ENCODE measurements around the gene LCN10. TPM values are rescaled to one million over a fixed set of nuclear protein-coding genes. Genes with fewer than 3 reads are reported as not detected.

Gene LCN10
- total and polyA plus RNA-seq, 9 donors = 2.5 to 15.5 (median 10.5) TPM

DNA sequence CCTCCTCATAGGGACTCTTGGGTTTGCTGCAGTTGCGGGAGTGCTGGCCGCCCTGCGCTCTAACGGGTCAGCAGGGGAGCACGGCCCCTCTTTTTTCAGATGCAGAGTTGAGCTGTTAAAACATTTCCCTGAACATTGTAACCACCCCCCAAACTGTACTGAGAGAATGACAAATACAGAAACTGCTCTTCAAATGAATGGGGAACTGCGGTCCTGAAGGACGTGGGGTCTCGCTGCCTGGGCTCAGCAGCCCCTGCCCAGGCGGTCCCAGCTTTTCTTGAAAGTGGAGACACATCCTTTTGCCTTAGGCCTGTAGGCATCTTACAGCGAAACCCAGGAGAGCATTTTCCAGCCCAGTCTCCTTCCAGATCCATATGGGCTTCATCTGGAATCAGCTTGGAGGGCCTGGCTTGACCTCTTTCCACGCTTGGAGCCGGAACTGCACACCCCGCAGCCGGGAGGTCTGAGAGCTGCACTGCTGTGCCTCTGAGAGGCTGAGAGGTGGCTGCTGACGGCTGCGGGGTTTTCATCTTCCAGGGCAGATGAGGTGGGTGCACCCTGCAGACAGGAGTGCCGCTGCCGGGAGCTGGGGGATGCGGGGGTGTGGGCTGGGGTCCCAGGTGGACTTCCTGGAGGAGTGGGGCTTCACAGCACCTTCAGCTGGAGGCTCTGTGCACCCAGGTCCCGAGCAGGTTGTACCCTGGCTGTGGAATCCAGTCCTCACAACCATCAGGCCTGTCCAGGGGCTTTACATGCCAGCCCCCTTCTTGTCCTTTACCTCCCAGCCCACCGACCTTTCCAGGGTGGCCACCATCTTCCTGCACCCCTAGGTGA is 54.2 kb downstream of the LCN10 start:
- Histone ChIP-seq H3K4me1 (ENCODE audit: control insufficient read depth, insufficient read depth, low read length) (peaks cover 61% of the 10 kb centered on the region), H3K27me3 (ENCODE audit: control insufficient read depth, insufficient read depth, low read length) (peaks cover 2% of the 10 kb centered on the region), H3K4me3 (ENCODE audit: low read length) (no peak overlapping the region), H3K27ac (ENCODE audit: low read length) (no peak overlapping the region), H3K36me3 (ENCODE audit: control insufficient read depth, insufficient read depth, low read length) (peaks cover 7% of the 10 kb centered on the region), H3K9me3 (replicated peaks; ENCODE audit: control insufficient read depth, low read depth, low read length) (no peaks in the 10 kb centered on the region)
- no peak for DNase-seq
- WGBS (ENCODE audit: insufficient coverage) = 52% methylated on average over 14 of the region's 21 CpGs

Other genes starting within 250 kb of the LCN10 start
- gene NOTCH1, start 196.9 kb downstream of the LCN10 start, total RNA-seq = 16.7 TPM
- gene NOTCH1, start 196.9 kb downstream of the LCN10 start, polyA plus RNA-seq (ENCODE audit: insufficient read depth in 1 of 8, insufficient read length in 8 of 8, low replicate concordance in 1 of 8) = 10 to 100 TPM; 18.5 to 39.5 (median 27.9) TPM
- 78.4 TPM for gene EGFL7, start 80.0 kb downstream of the LCN10 start, total RNA-seq
- gene EGFL7, start 80.0 kb downstream of the LCN10 start, polyA plus RNA-seq (ENCODE audit: insufficient read depth in 1 of 8, insufficient read length in 8 of 8, low replicate concordance in 1 of 8) = 10 to 100 TPM; 56.8 to 95.9 (median 63.5) TPM
- gene AGPAT2, start 55.5 kb downstream of the LCN10 start, total RNA-seq = 12.6 TPM
- gene AGPAT2, start 55.5 kb downstream of the LCN10 start, polyA plus RNA-seq (ENCODE audit: insufficient read depth in 1 of 8, insufficient read length in 8 of 8, low replicate concordance in 1 of 8) = 10 to 100 TPM; 11.3 to 22.2 (median 14.9) TPM
- 20.3 TPM for gene DIPK1B, start 30.4 kb downstream of the LCN10 start, total RNA-seq
- gene DIPK1B, start 30.4 kb downstream of the LCN10 start, polyA plus RNA-seq (ENCODE audit: insufficient read depth in 1 of 8, insufficient read length in 8 of 8, low replicate concordance in 1 of 8) = 10 to 100 TPM; 14.1 to 25.3 (median 21.3) TPM
- not detected for gene LCN6, start 5.6 kb upstream of the LCN10 start, total RNA-seq
- under 1 TPM in 2 of 8 donors, not detected in 6; 0.30 to 0.31 TPM for gene LCN6, start 5.6 kb upstream of the LCN10 start, polyA plus RNA-seq (ENCODE audit: insufficient read depth in 1 of 8, insufficient read length in 8 of 8, low replicate concordance in 1 of 8)
- gene LCN8, start 15.3 kb upstream of the LCN10 start, total RNA-seq = 6.9 TPM
- gene LCN8, start 15.3 kb upstream of the LCN10 start, polyA plus RNA-seq (ENCODE audit: insufficient read depth in 1 of 8, insufficient read length in 8 of 8, low replicate concordance in 1 of 8) = 10 to 100 TPM in 1 of 8 donors, 1 to 10 TPM in 7; 1.6 to 12.8 (median 3.9) TPM
- gene LCN15, start 21.6 kb upstream of the LCN10 start, total RNA-seq = not detected
- 1 to 10 TPM in 1 of 8 donors, under 1 TPM in 7; 0.16 to 4.0 (median 0.68) TPM for gene LCN15, start 21.6 kb upstream of the LCN10 start, polyA plus RNA-seq (ENCODE audit: insufficient read depth in 1 of 8, insufficient read length in 8 of 8, low replicate concordance in 1 of 8)
- 43.8 TPM for gene TMEM141, start 48.4 kb upstream of the LCN10 start, total RNA-seq
- 10 to 100 TPM; 34.2 to 53.2 (median 44.6) TPM for gene TMEM141, start 48.4 kb upstream of the LCN10 start, polyA plus RNA-seq (ENCODE audit: insufficient read depth in 1 of 8, insufficient read length in 8 of 8, low replicate concordance in 1 of 8)
- gene CCDC183, start 53.4 kb upstream of the LCN10 start, total RNA-seq = 0.84 TPM
- gene CCDC183, start 53.4 kb upstream of the LCN10 start, polyA plus RNA-seq (ENCODE audit: insufficient read depth in 1 of 8, insufficient read length in 8 of 8, low replicate concordance in 1 of 8) = 1 to 10 TPM; 1.2 to 4.6 (median 2.2) TPM
- gene RABL6, start 65.0 kb upstream of the LCN10 start, total RNA-seq = 37.6 TPM
- gene RABL6, start 65.0 kb upstream of the LCN10 start, polyA plus RNA-seq (ENCODE audit: insufficient read depth in 1 of 8, insufficient read length in 8 of 8, low replicate concordance in 1 of 8) = 10 to 100 TPM; 53.6 to 66.0 (median 61.1) TPM
- 1.2 TPM for gene AJM1, start 99.5 kb upstream of the LCN10 start, total RNA-seq
- 1 to 10 TPM; 1.5 to 3.7 (median 2.5) TPM for gene AJM1, start 99.5 kb upstream of the LCN10 start, polyA plus RNA-seq (ENCODE audit: insufficient read depth in 1 of 8, insufficient read length in 8 of 8, low replicate concordance in 1 of 8)
- gene PHPT1, start 106.5 kb upstream of the LCN10 start, total RNA-seq = 145 TPM
- gene PHPT1, start 106.5 kb upstream of the LCN10 start, polyA plus RNA-seq (ENCODE audit: insufficient read depth in 1 of 8, insufficient read length in 8 of 8, low replicate concordance in 1 of 8) = 100 to 1,000 TPM; 103 to 137 (median 114) TPM
- gene MAMDC4, start 109.4 kb upstream of the LCN10 start, total RNA-seq = 4.7 TPM
- gene MAMDC4, start 109.4 kb upstream of the LCN10 start, polyA plus RNA-seq (ENCODE audit: insufficient read depth in 1 of 8, insufficient read length in 8 of 8, low replicate concordance in 1 of 8) = 10 to 100 TPM in 2 of 8 donors, 1 to 10 TPM in 6; 2.7 to 33.5 (median 5.7) TPM
- 418 TPM for gene EDF1, start 123.4 kb upstream of the LCN10 start, total RNA-seq
- gene EDF1, start 123.4 kb upstream of the LCN10 start, polyA plus RNA-seq (ENCODE audit: insufficient read depth in 1 of 8, insufficient read length in 8 of 8, low replicate concordance in 1 of 8) = 100 to 1,000 TPM; 343 to 402 (median 381) TPM
- 5.4 TPM for gene TRAF2, start 143.6 kb upstream of the LCN10 start, total RNA-seq
- 10 to 100 TPM in 5 of 8 donors, 1 to 10 TPM in 3; 9.1 to 11.9 (median 10.3) TPM for gene TRAF2, start 143.6 kb upstream of the LCN10 start, polyA plus RNA-seq (ENCODE audit: insufficient read depth in 1 of 8, insufficient read length in 8 of 8, low replicate concordance in 1 of 8)
- gene FBXW5, start 201.8 kb upstream of the LCN10 start, total RNA-seq = 49.7 TPM
- 10 to 100 TPM; 39.9 to 54.8 (median 45.1) TPM for gene FBXW5, start 201.8 kb upstream of the LCN10 start, polyA plus RNA-seq (ENCODE audit: insufficient read depth in 1 of 8, insufficient read length in 8 of 8, low replicate concordance in 1 of 8)
- gene C8G, start 202.3 kb upstream of the LCN10 start, total RNA-seq = 0.58 TPM
- 1 to 10 TPM in 1 of 8 donors, under 1 TPM in 6, not detected in 1; 0.17 to 2.3 (median 0.86) TPM for gene C8G, start 202.3 kb upstream of the LCN10 start, polyA plus RNA-seq (ENCODE audit: insufficient read depth in 1 of 8, insufficient read length in 8 of 8, low replicate concordance in 1 of 8)
- 0.44 TPM for gene LCN12, start 209.3 kb upstream of the LCN10 start, total RNA-seq
- gene LCN12, start 209.3 kb upstream of the LCN10 start, polyA plus RNA-seq (ENCODE audit: insufficient read depth in 1 of 8, insufficient read length in 8 of 8, low replicate concordance in 1 of 8) = 1 to 10 TPM in 3 of 8 donors, under 1 TPM in 4, not detected in 1; 0.10 to 5.3 (median 0.75) TPM
- 8.4 TPM for gene PTGDS, start 234.6 kb upstream of the LCN10 start, total RNA-seq
- 10 to 100 TPM in 3 of 8 donors, 1 to 10 TPM in 5; 2.8 to 15.9 (median 7.0) TPM for gene PTGDS, start 234.6 kb upstream of the LCN10 start, polyA plus RNA-seq (ENCODE audit: insufficient read depth in 1 of 8, insufficient read length in 8 of 8, low replicate concordance in 1 of 8)
- 0.53 TPM for gene LCNL1, start 240.1 kb upstream of the LCN10 start, total RNA-seq
- gene LCNL1, start 240.1 kb upstream of the LCN10 start, polyA plus RNA-seq (ENCODE audit: insufficient read depth in 1 of 8, insufficient read length in 8 of 8, low replicate concordance in 1 of 8) = 1 to 10 TPM in 1 of 8 donors, under 1 TPM in 7; 0.12 to 1.3 (median 0.34) TPM
- 19.1 TPM for gene PAXX, start 249.5 kb upstream of the LCN10 start, total RNA-seq
- 10 to 100 TPM; 21.2 to 31.7 (median 27.3) TPM for gene PAXX, start 249.5 kb upstream of the LCN10 start, polyA plus RNA-seq (ENCODE audit: insufficient read depth in 1 of 8, insufficient read length in 8 of 8, low replicate concordance in 1 of 8)

Measured in muscle of leg (tissue), 11 donors.